Measurements from ENCODE around the gene CMSS1. TPM values are rescaled to one million over a fixed set of nuclear protein-coding genes. Genes with fewer than 3 reads are reported as not detected.

Gene CMSS1
- total RNA-seq, 2 experiments from 2014 or later, result 42.1 to 42.6 TPM

- H3K4me1 Mint-ChIP-seq (ENCODE audit: low read depth), result no peaks in the 10 kb centered on the region
- no peak overlapping the region for H3K4me3 Mint-ChIP-seq
- no peaks in the 10 kb centered on the region for H3K27me3 Mint-ChIP-seq (ENCODE audit: low read depth)
- ATAC-seq, result no peak
- ChIA-PET CTCF (interaction anchor here (1.2 to 1.4 kb wide), 3 partner anchors 17 to 95 kb away, joined by 3 to 4 read pairs (median 3); no protein-coding TSS in a partner anchor), POLR2A (no interaction called here)
- peaks cover 16% of the 10 kb centered on the region for H3K9me3 Mint-ChIP-seq (ENCODE audit: insufficient read depth)
- peaks cover 52% of the 10 kb centered on the region for H3K36me3 Mint-ChIP-seq (ENCODE audit: low read depth)
- no peak overlapping the region for H3K27ac Mint-ChIP-seq
- no peak for DNase-seq
Measured at GRCh38 chr3:100159331-100160153, 341.9 kb downstream of the CMSS1 start.

GRCh38 chr3:100160521-100160920 lies 342.9 kb downstream of the CMSS1 start:
- DNase-seq (no peak), ATAC-seq (no peak)
- POLR2A ChIA-PET, result no interaction called here
- H3K4me1 Mint-ChIP-seq (ENCODE audit: low read depth), result no peaks in the 10 kb centered on the region
- peaks cover 9% of the 10 kb centered on the region for H3K9me3 Mint-ChIP-seq (ENCODE audit: insufficient read depth)
- no peaks in the 10 kb centered on the region for H3K27me3 Mint-ChIP-seq (ENCODE audit: low read depth)
- peaks cover 46% of the 10 kb centered on the region for H3K36me3 Mint-ChIP-seq (ENCODE audit: low read depth)
- H3K4me3 Mint-ChIP-seq, result no peak overlapping the region
- no peak overlapping the region for H3K27ac Mint-ChIP-seq
- CTCF ChIA-PET, result interaction anchor here (0.6 to 1.1 kb wide), 2 partner anchors 42 to 94 kb away, joined by 3 read pairs; no protein-coding TSS in a partner anchor

GRCh38 chr3:100163787-100164186 lies 346.1 kb downstream of the CMSS1 start:
- DNase-seq, result no peak
- Mint-ChIP-seq H3K9me3 (ENCODE audit: insufficient read depth) (no peaks in the 10 kb centered on the region), H3K4me3 (no peak overlapping the region), H3K27ac (no peak overlapping the region), H3K27me3 (ENCODE audit: low read depth) (no peaks in the 10 kb centered on the region), H3K4me1 (ENCODE audit: low read depth) (no peaks in the 10 kb centered on the region), H3K36me3 (ENCODE audit: low read depth) (peaks cover 31% of the 10 kb centered on the region)
- POLR2A ChIA-PET, result no interaction called here
- no peak for ATAC-seq
- CTCF ChIA-PET, result interaction anchor here (1.3 kb wide), 1 partner anchor 73 kb away, joined by 4 read pairs; no protein-coding TSS in a partner anchor

- H3K36me3 Mint-ChIP-seq (ENCODE audit: low read depth), result peaks cover 33% of the 10 kb centered on the region
- no peaks in the 10 kb centered on the region for H3K27me3 Mint-ChIP-seq (ENCODE audit: low read depth)
- DNase-seq (no peak), ATAC-seq (no peak)
- H3K4me1 Mint-ChIP-seq (ENCODE audit: low read depth), result no peaks in the 10 kb centered on the region
- no peaks in the 10 kb centered on the region for H3K9me3 Mint-ChIP-seq (ENCODE audit: insufficient read depth)
- no peak overlapping the region for H3K27ac Mint-ChIP-seq
- H3K4me3 Mint-ChIP-seq, result no peak overlapping the region
- CTCF ChIA-PET, result interaction anchor here (0.5 kb wide), 1 partner anchor 292 kb away, joined by 3 read pairs; no protein-coding TSS in a partner anchor
- POLR2A ChIA-PET, result no interaction called here
Measured at GRCh38 chr3:100164743-100165142, 347.1 kb downstream of the CMSS1 start.

- no peaks in the 10 kb centered on the region for H3K27me3 Mint-ChIP-seq (ENCODE audit: low read depth)
- CTCF ChIA-PET, result interaction anchor here (1.7 kb wide), 1 partner anchor 97 kb away, joined by 4 read pairs; no protein-coding TSS in a partner anchor
- H3K36me3 Mint-ChIP-seq (ENCODE audit: low read depth), result peaks cover 23% of the 10 kb centered on the region
- no peaks in the 10 kb centered on the region for H3K4me1 Mint-ChIP-seq (ENCODE audit: low read depth)
- H3K9me3 Mint-ChIP-seq (ENCODE audit: insufficient read depth), result no peaks in the 10 kb centered on the region
- ATAC-seq, result no peak
- H3K4me3 Mint-ChIP-seq, result no peak overlapping the region
- DNase-seq, result no peak
- no peak overlapping the region for H3K27ac Mint-ChIP-seq
- POLR2A ChIA-PET, result no interaction called here
Measured at GRCh38 chr3:100165926-100166550, 348.4 kb downstream of the CMSS1 start.

- Mint-ChIP-seq H3K4me3 (no peak overlapping the region), H3K27me3 (ENCODE audit: low read depth) (no peaks in the 10 kb centered on the region), H3K4me1 (ENCODE audit: low read depth) (no peaks in the 10 kb centered on the region), H3K36me3 (ENCODE audit: low read depth) (peaks cover 18% of the 10 kb centered on the region), H3K27ac (no peak overlapping the region), H3K9me3 (ENCODE audit: insufficient read depth) (no peaks in the 10 kb centered on the region)
- POLR2A ChIA-PET, result no interaction called here
- DNase-seq (no peak), ATAC-seq (no peak)
- CTCF ChIA-PET, result interaction anchor here (0.6 kb wide), 1 partner anchor 325 kb away, joined by 4 read pairs; no protein-coding TSS in a partner anchor
Measured at GRCh38 chr3:100169201-100169920, 351.7 kb downstream of the CMSS1 start.

- no peaks in the 10 kb centered on the region for H3K4me1 Mint-ChIP-seq (ENCODE audit: low read depth)
- H3K4me3 Mint-ChIP-seq, result no peak overlapping the region
- no peak for ATAC-seq
- ChIA-PET CTCF (no interaction called here), POLR2A (no interaction called here)
- no peaks in the 10 kb centered on the region for H3K27me3 Mint-ChIP-seq (ENCODE audit: low read depth)
- no peak for DNase-seq
- H3K9me3 Mint-ChIP-seq (ENCODE audit: insufficient read depth), result no peaks in the 10 kb centered on the region
- peaks cover 18% of the 10 kb centered on the region for H3K36me3 Mint-ChIP-seq (ENCODE audit: low read depth)
- H3K27ac Mint-ChIP-seq, result no peak overlapping the region
Measured at GRCh38 chr3:100170486-100170885, 352.8 kb downstream of the CMSS1 start.

GRCh38 chr3:100171211-100171914 lies 353.7 kb downstream of the CMSS1 start:
- no peak overlapping the region for H3K4me3 Mint-ChIP-seq
- no peak for DNase-seq
- peaks cover 24% of the 10 kb centered on the region for H3K36me3 Mint-ChIP-seq (ENCODE audit: low read depth)
- H3K27ac Mint-ChIP-seq, result no peak overlapping the region
- no peaks in the 10 kb centered on the region for H3K4me1 Mint-ChIP-seq (ENCODE audit: low read depth)
- H3K9me3 Mint-ChIP-seq (ENCODE audit: insufficient read depth), result no peaks in the 10 kb centered on the region
- POLR2A ChIA-PET, result no interaction called here
- no peaks in the 10 kb centered on the region for H3K27me3 Mint-ChIP-seq (ENCODE audit: low read depth)
- ATAC-seq, result no peak
- CTCF ChIA-PET, result no interaction called here

- no peaks in the 10 kb centered on the region for H3K27me3 Mint-ChIP-seq (ENCODE audit: low read depth)
- H3K4me1 Mint-ChIP-seq (ENCODE audit: low read depth), result no peaks in the 10 kb centered on the region
- ChIA-PET POLR2A (no interaction called here), CTCF (interaction anchor here (1.0 to 1.5 kb wide), 2 partner anchors 10 to 12 kb away, joined by 3 to 4 read pairs; no protein-coding TSS in a partner anchor)
- peaks cover 8% of the 10 kb centered on the region for H3K9me3 Mint-ChIP-seq (ENCODE audit: insufficient read depth)
- no peak for ATAC-seq
- no peak overlapping the region for H3K27ac Mint-ChIP-seq
- peaks cover 34% of the 10 kb centered on the region for H3K36me3 Mint-ChIP-seq (ENCODE audit: low read depth)
- DNase-seq, result no peak
- no peak overlapping the region for H3K4me3 Mint-ChIP-seq
Measured at GRCh38 chr3:100173961-100174360, 356.3 kb downstream of the CMSS1 start.

- peaks cover 1% of the 10 kb centered on the region for H3K4me1 Mint-ChIP-seq (ENCODE audit: low read depth)
- peaks cover 19% of the 10 kb centered on the region for H3K9me3 Mint-ChIP-seq (ENCODE audit: insufficient read depth)
- H3K4me3 Mint-ChIP-seq, result no peak overlapping the region
- no peak for ATAC-seq
- no peaks in the 10 kb centered on the region for H3K27me3 Mint-ChIP-seq (ENCODE audit: low read depth)
- CTCF ChIA-PET, result interaction anchor here (0.8 kb wide), 1 partner anchor 17 kb away, joined by 3 read pairs; no protein-coding TSS in a partner anchor
- H3K36me3 Mint-ChIP-seq (ENCODE audit: low read depth), result peaks cover 51% of the 10 kb centered on the region
- POLR2A ChIA-PET, result no interaction called here
- DNase-seq, result no peak
- H3K27ac Mint-ChIP-seq, result no peak overlapping the region
Measured at GRCh38 chr3:100175637-100176280, 358.1 kb downstream of the CMSS1 start.

- H3K4me1 Mint-ChIP-seq (ENCODE audit: low read depth), result peaks cover 4% of the 10 kb centered on the region
- H3K27ac Mint-ChIP-seq, result no peak overlapping the region
- POLR2A ChIA-PET, result no interaction called here
- H3K9me3 Mint-ChIP-seq (ENCODE audit: insufficient read depth), result peaks cover 32% of the 10 kb centered on the region
- DNase-seq (no peak), ATAC-seq (no peak)
- CTCF ChIA-PET, result no interaction called here
- no peak overlapping the region for H3K4me3 Mint-ChIP-seq
- H3K36me3 Mint-ChIP-seq (ENCODE audit: low read depth), result peaks cover 48% of the 10 kb centered on the region
- no peaks in the 10 kb centered on the region for H3K27me3 Mint-ChIP-seq (ENCODE audit: low read depth)
Measured at GRCh38 chr3:100179692-100180349, 362.2 kb downstream of the CMSS1 start.
